Epithelial cell of proximal tubule (primary cell): ENCODE data around the gene DBP. TPM values are rescaled to one million over a fixed set of nuclear protein-coding genes. Genes with fewer than 3 reads are reported as not detected.
"Not testable (repeated sequence)": the region's sequence is repeated elsewhere in the genome, so short reads cannot be mapped to it uniquely, and the experiment has no call there.

Source experiments
- DNase-seq: peaks from one replicate; pipeline ENCODE4 v3.0.0-alpha.2; 2011; ENCODE audit warnings: low read depth
- H3K4me3 ChIP-seq: 2 replicates; pipeline ENCODE4 v1.5.1; 2011; ENCODE audit warnings: low read depth, mild to moderate bottlenecking, low read length
- CTCF ChIP-seq: conservative IDR thresholded peaks from 2 replicates; pipeline ENCODE4 v1.5.1; 2012; ENCODE audit warnings: low read depth, mild to moderate bottlenecking, low read length
- total RNA-seq: library from RNA; depleted of rRNA; stranded (reverse); fragments of >200 nt; gene quantifications from 2 replicates; pipeline ENCODE4 v1.2.3, GENCODE V29; 2015

The DBP gene
- total RNA-seq, 1 donor from 2014 or later: 5.9 TPM

GRCh38 chr19:48665786-48666185, 28.6 kb upstream of the DBP start:
- no peak for DNase-seq
- no peak overlapping the region for H3K4me3 ChIP-seq
- TF ChIP-seq CTCF: no peak

GRCh38 chr19:48664476-48664875, 27.3 kb upstream of the DBP start:
- H3K4me3 ChIP-seq: no peak overlapping the region
- TF ChIP-seq CTCF: no peak
- DNase-seq: no peak

GRCh38 chr19:48663667-48664066, 26.5 kb upstream of the DBP start:
- H3K4me3 ChIP-seq: no peak overlapping the region
- no peak for TF ChIP-seq CTCF
- DNase-seq: no peak

- DNase-seq: no peak
- no peak for TF ChIP-seq CTCF
- no peak overlapping the region for H3K4me3 ChIP-seq
Observed at GRCh38 chr19:48661711-48662090, 24.5 kb upstream of the DBP start.

GRCh38 chr19:48660852-48661710, 23.9 kb upstream of the DBP start:
- no peak for DNase-seq
- TF ChIP-seq CTCF: no peak

GRCh38 chr19:48659768-48660167, 22.6 kb upstream of the DBP start:
- no peak for DNase-seq
- no peak overlapping the region for H3K4me3 ChIP-seq
- TF ChIP-seq CTCF: no peak

More at GRCh38 chr19:48660852-48661710, 23.9 kb upstream of the DBP start:
- no peak overlapping the region for H3K4me3 ChIP-seq

GRCh38 chr19:48658483-48658882, 21.3 kb upstream of the DBP start:
- no peak for DNase-seq
- H3K4me3 ChIP-seq: no peak overlapping the region
- TF ChIP-seq CTCF: no peak

- not testable (repeated sequence) for DNase-seq, H3K4me3 ChIP-seq
Observed at GRCh38 chr19:48657828-48658227, 20.6 kb upstream of the DBP start.
